H1 (cell line): ENCODE measurements around the gene PRRC2A. TPM values are rescaled to one million over a fixed set of nuclear protein-coding genes. Genes with fewer than 3 reads are reported as not detected.
A peak's percentile ranks its signal among the peaks of the same experiment; 100 is the strongest.

Source experiments
- CTCF ChIA-PET: fragments of 300-600 bp; sonication (Branson Sonifier 250); formaldehyde crosslinking; loops from one replicate; lab custom pipeline; 2021; ENCODE audit not compliant: partially characterized antibody; lab: Charles Lee
- POLR2A ChIA-PET: fragments of 300-600 bp; sonication (Branson Sonifier 250); formaldehyde crosslinking; loops from one replicate; lab custom pipeline; 2021; ENCODE audit warnings: inconsistent platforms; ENCODE audit not compliant: partially characterized antibody; lab: Charles Lee
- DNase-seq, 2 experiments: peaks; one replicate each; pipeline versions ENCODE4 v3.0.0 to v3.0.0-alpha.2; 2010 to 2022; ENCODE audit warnings: low spot score in 2 of 2, low read depth in 1 of 2, mixed read lengths in 1 of 2
- FAIRE-seq: peaks from 2 replicates; lab custom pipeline; 2011; peaks lifted over from hg19 to GRCh38; lab: Jason Lieb, UNC
- H2AFZ ChIP-seq: 2 replicates; pipeline ENCODE4 v1.8.1; 2012; ENCODE audit warnings: low read length, inconsistent platforms
- H2AK5ac ChIP-seq: 2 replicates; pipeline ENCODE4 v1.6.1; 2013; ENCODE audit warnings: low read depth, low read length
- H2BK120ac ChIP-seq: replicated peaks from 2 replicates; pipeline ENCODE3; 2013; ENCODE audit warnings: low read depth, low read length, inconsistent platforms
- H2BK12ac ChIP-seq: 2 replicates; pipeline ENCODE4 v1.6.1; 2013; ENCODE audit warnings: low read depth, low read length
- H2BK15ac ChIP-seq: 2 replicates; pipeline ENCODE4 v1.6.1; 2013; ENCODE audit warnings: low read length
- H2BK20ac ChIP-seq: 2 replicates; pipeline ENCODE4 v1.6.1; 2013; ENCODE audit warnings: low read length
- H2BK5ac ChIP-seq: 2 replicates; pipeline ENCODE4 v1.6.1; 2013; ENCODE audit warnings: low read depth, low read length
- H3K14ac ChIP-seq: 2 replicates; pipeline ENCODE4 v1.6.1; 2013; ENCODE audit warnings: inconsistent platforms; ENCODE audit not compliant: insufficient read length
- H3K18ac ChIP-seq: 2 replicates; pipeline ENCODE4 v1.6.1; 2013; ENCODE audit warnings: low read length; ENCODE audit errors: extremely low read depth
- H3K23ac ChIP-seq: 2 replicates; pipeline ENCODE4 v1.6.1; 2013; ENCODE audit warnings: inconsistent platforms; ENCODE audit not compliant: insufficient read length
- H3K23me2 ChIP-seq: 2 replicates; pipeline ENCODE4 v1.6.1; 2013; ENCODE audit warnings: low read depth, low read length
- H3K27ac ChIP-seq: 2 replicates; pipeline ENCODE4 v1.6.1; 2011; ENCODE audit warnings: low read depth, low read length, inconsistent platforms
- H3K27me3 ChIP-seq, 4 experiments: replicated peaks in 1 of 4; 1 replicate in 1 of 4; 2 replicates in 3 of 4; pipeline versions ENCODE4 v1.6.1 to v1.8.1; 2011 to 2013; ENCODE audit warnings: low read length in 3 of 4, mild to moderate bottlenecking in 3 of 4, inconsistent platforms in 2 of 4, mixed read lengths in 2 of 4, moderate library complexity in 1 of 4; ENCODE audit not compliant: control insufficient read depth in 3 of 4, insufficient read depth in 3 of 4; ENCODE audit errors: extremely low read depth in 1 of 4
- H3K36me3 ChIP-seq, 4 experiments: 2 replicates each; pipeline versions ENCODE4 v1.6.1 to v1.8.1; 2011 to 2013; ENCODE audit warnings: mild to moderate bottlenecking in 4 of 4, low read length in 3 of 4, moderate library complexity in 2 of 4, control low read depth in 1 of 4, inconsistent platforms in 1 of 4; ENCODE audit not compliant: insufficient read depth in 4 of 4, control insufficient read depth in 2 of 4
- H3K4ac ChIP-seq: replicated peaks from 2 replicates; pipeline ENCODE3; 2013; ENCODE audit warnings: low read length, low read depth, mixed read lengths, inconsistent platforms; ENCODE audit not compliant: insufficient read length
- H3K4me1 ChIP-seq, 4 experiments: replicated peaks in 1 of 4; 1 replicate in 1 of 4; 2 replicates in 3 of 4; pipeline versions ENCODE4 v1.6.1 to v1.8.1; 2011 to 2013; ENCODE audit warnings: low read length in 3 of 4, inconsistent platforms in 2 of 4, mixed read lengths in 1 of 4; ENCODE audit not compliant: insufficient read depth in 4 of 4, control insufficient read depth in 3 of 4
- H3K4me2 ChIP-seq, 2 experiments: 2 replicates each; pipeline versions ENCODE4 v1.6.1 to v1.8.1; 2011 to 2013; ENCODE audit warnings: low read depth in 2 of 2, low read length in 2 of 2, control low read depth in 1 of 2, inconsistent platforms in 1 of 2, mild to moderate bottlenecking in 1 of 2; ENCODE audit not compliant: insufficient read depth in 1 of 2
- H3K4me3 ChIP-seq, 4 experiments: fragments of 200-600, 300-600 bp in 1 of 4; sonication (generic), shearing (Covaris generic), sonication (Bioruptor Twin) in 1 of 4; 2 replicates each; pipeline versions ENCODE4 v1.5.1 to v1.8.1; 2011 to 2016; ENCODE audit warnings: low read length in 4 of 4, low read depth in 3 of 4, control low read depth in 2 of 4, inconsistent platforms in 2 of 4, mild to moderate bottlenecking in 2 of 4, mixed read lengths in 1 of 4, moderate library complexity in 1 of 4; ENCODE audit not compliant: insufficient read depth in 2 of 4; ENCODE audit errors: extremely low read depth in 1 of 4
- H3K56ac ChIP-seq: replicated peaks from 2 replicates; pipeline ENCODE3; 2013; ENCODE audit warnings: low read depth, mild to moderate bottlenecking, mixed read lengths, low read length, inconsistent platforms; ENCODE audit not compliant: insufficient read length
- H3K79me1 ChIP-seq: 2 replicates; pipeline ENCODE4 v1.6.1; 2013; ENCODE audit warnings: low read depth, low read length, control low read depth
- H3K79me2 ChIP-seq, 2 experiments: 2 replicates each; pipeline versions ENCODE4 v1.6.1 to v1.8.1; 2012 to 2013; ENCODE audit warnings: low read length in 2 of 2, mild to moderate bottlenecking in 2 of 2, inconsistent platforms in 1 of 2; ENCODE audit not compliant: insufficient read depth in 2 of 2, control insufficient read depth in 1 of 2
- H3K9ac ChIP-seq, 4 experiments: replicated peaks in 1 of 4; 1 replicate in 1 of 4; 2 replicates in 3 of 4; pipeline versions ENCODE4 v1.6.1 to v1.8.1; 2011 to 2013; ENCODE audit warnings: low read depth in 3 of 4, low read length in 3 of 4, control low read depth in 2 of 4, mild to moderate bottlenecking in 2 of 4, moderate library complexity in 2 of 4, inconsistent platforms in 1 of 4; ENCODE audit errors: extremely low read depth in 1 of 4
- H3K9me3 ChIP-seq, 2 experiments: 2 replicates each; pipeline versions ENCODE4 v1.6.1 to v1.8.1; 2012 to 2013; ENCODE audit warnings: mild to moderate bottlenecking in 2 of 2, moderate library complexity in 2 of 2, control low read depth in 1 of 2, inconsistent platforms in 1 of 2, low read depth in 1 of 2, low read length in 1 of 2, mixed read lengths in 1 of 2; ENCODE audit not compliant: insufficient read depth in 2 of 2
- H4K20me1 ChIP-seq, 2 experiments: replicated peaks in 1 of 2; 2 replicates each; pipeline versions ENCODE3 to v1.8.1; 2011 to 2013; ENCODE audit warnings: inconsistent platforms in 2 of 2, low read length in 2 of 2, mild to moderate bottlenecking in 1 of 2; ENCODE audit not compliant: insufficient read depth in 2 of 2, control insufficient read depth in 1 of 2
- H4K5ac ChIP-seq: 2 replicates; pipeline ENCODE4 v1.6.1; 2013; ENCODE audit warnings: low read length, low read depth, mixed read lengths, inconsistent platforms; ENCODE audit not compliant: insufficient read length
- H4K8ac ChIP-seq: 2 replicates; pipeline ENCODE4 v1.8.0; 2013; ENCODE audit warnings: mild to moderate bottlenecking, moderate library complexity, low read length, inconsistent platforms; ENCODE audit not compliant: insufficient read depth; ENCODE audit errors: extremely low read depth
- H4K91ac ChIP-seq: replicated peaks from 2 replicates; pipeline ENCODE3; 2013; ENCODE audit warnings: low read length, mixed read lengths, inconsistent platforms; ENCODE audit not compliant: insufficient read length
- CTCF ChIP-seq, 3 experiments: IDR thresholded peaks; 1 replicate in 2 of 3; 2 replicates in 1 of 3; pipeline versions ENCODE4 v1.5.1 to v1.6.1; 2011; ENCODE audit warnings: low read length in 3 of 3, mild to moderate bottlenecking in 3 of 3, inconsistent platforms in 2 of 3, low read depth in 1 of 3, moderate library complexity in 1 of 3; ENCODE audit not compliant: insufficient read depth in 1 of 3; ENCODE audit errors: control extremely low read depth in 1 of 3
- KDM4A ChIP-seq: IDR thresholded peaks from one replicate; pipeline ENCODE4 v1.7.1; 2012; ENCODE audit warnings: low read depth, mild to moderate bottlenecking, moderate library complexity, low read length, inconsistent platforms; ENCODE audit not compliant: severe bottlenecking
- RFX5 ChIP-seq: IDR thresholded peaks from 2 replicates; pipeline ENCODE4 v1.6.1; 2011; ENCODE audit warnings: low read depth, low read length, improper control_type of control experiment, borderline replicate concordance
- WGBS, 2 experiments: shearing (Covaris generic) in 1 of 2; methylation state at CpG; one replicate each; pipeline versions ENCODE4 v1.1.6 to v1.1.7; 2013 to 2015; ENCODE audit warnings: low lambda C conversion rate in 2 of 2, mixed read lengths in 2 of 2, inconsistent platforms in 1 of 2, low coverage in 1 of 2, missing lambda C conversion rate in 1 of 2; ENCODE audit not compliant: insufficient replicate concordance in 2 of 2, insufficient coverage in 1 of 2, insufficient read length in 1 of 2; ENCODE audit errors: extremely low coverage in 1 of 2, missing lambda C conversion rate in 1 of 2; 5-methylcytosine and 5-hydroxymethylcytosine counted together
- long read RNA-seq, 2 experiments: library from RNA in 1 of 2; library from capped mRNA in 1 of 2; stranded (forward); transcript quantifications; one replicate each; pipeline ENCODE4 v2.0.0, GENCODE V29; 2021; ENCODE audit warnings: inconsistent platforms in 1 of 2
- polyA minus RNA-seq, 3 experiments: library from RNA; depleted of rRNA, polyadenylated mRNA; stranded (reverse); fragments of >200 nt; gene quantifications; 1 replicate in 2 of 3; 2 replicates in 1 of 3; pipeline ENCODE4 v1.2.3, GENCODE V29; 2011
- polyA plus RNA-seq, 7 experiments: library from polyadenylated mRNA; depleted of rRNA in 3 of 7; stranded (reverse) in 5 of 7; unstranded in 2 of 7; fragments of >200 nt in 5 of 7; fragments of 200-250 nt in 2 of 7; gene quantifications; 1 replicate in 5 of 7; 2 replicates in 1 of 7; 4 replicates in 1 of 7; pipeline versions ENCODE4 v1.2.1 to v1.2.3, GENCODE V29; 2011 to 2013; ENCODE audit warnings: missing spikeins in 2 of 7, mixed read lengths in 2 of 7
- total RNA-seq: library from RNA; stranded (reverse); fragmentation: NEBNext Ultra II Directional; extraction: Animal tissue kit (Norgen Biotek cat#: 25700); gene quantifications from 2 replicates; pipeline ENCODE4 v1.2.1, GENCODE V29; 2021

PRRC2A gene
- 300 and 303 TPM in 2 replicates for total RNA-seq
- 118 and 203 TPM in 2 replicates for polyA plus RNA-seq (2011; rRNA removed)
- 63.1 TPM for polyA plus RNA-seq (2011; cell fraction: cytosol; rRNA removed)
- 366 TPM for polyA plus RNA-seq (2011; cell fraction: nucleus; rRNA removed)
- 204 to 302 TPM (median 286 TPM) in 4 replicates for polyA plus RNA-seq (2012, experiment 1 of 2)
- 195 TPM for polyA plus RNA-seq (2012, experiment 2 of 2)
- polyA plus RNA-seq (2013, experiment 1 of 2), result 170 TPM
- 161 TPM for polyA plus RNA-seq (2013, experiment 2 of 2)
- polyA minus RNA-seq (2011; rRNA and poly(A)+ RNA removed), result 48.9 and 79.4 TPM in 2 replicates
- polyA minus RNA-seq (2011; cell fraction: cytosol; rRNA and poly(A)+ RNA removed), result 138 TPM
- polyA minus RNA-seq (2011; cell fraction: nucleus; rRNA and poly(A)+ RNA removed), result 161 TPM
- long read RNA-seq, experiment 1, full-length matches to known transcripts, result 10 of 263 reads
- long read RNA-seq, experiment 1, partial matches to known transcripts, result 208 of 263 reads
- long read RNA-seq, experiment 1, other reads (novel, unspliced or antisense), result 45 of 263 reads
- long read RNA-seq, experiment 2, partial matches to known transcripts, result 4 of 4 reads
- long read RNA-seq, experiment 2, other reads (novel, unspliced or antisense), result 0 of 4 reads

- peak within 1 kb of the TSS; percentile 92 for H4K5ac ChIP-seq
- peak within 1 kb of the TSS; percentile 93 to 99 (median 96) for H3K9ac ChIP-seq
- peaks cover 24 to 43% of the 10 kb centered on the region in 2 experiments for H3K79me2 ChIP-seq
- no peak within 1 kb of the TSS for H2BK20ac ChIP-seq
- peak within 1 kb of the TSS; percentile 88 to 98 (median 98) for H3K4me3 ChIP-seq
- H3K36me3 ChIP-seq, result peaks cover 26 to 39% (median 29%) of the 10 kb centered on the region in 4 experiments
- no peak for FAIRE-seq
- peak within 1 kb of the TSS; percentile 98 for H3K18ac ChIP-seq
- peak within 1 kb of the TSS; percentile 84 to 93 for H3K4me2 ChIP-seq
- peak within 1 kb of the TSS; percentile 99; the same call in 1 of the 2 replicates for H4K8ac ChIP-seq
- peaks cover 11% of the 10 kb centered on the region; the same call in 1 of the 2 replicates for H3K79me1 ChIP-seq
- H4K20me1 ChIP-seq, result peaks cover 4 to 14% of the 10 kb centered on the region in 2 experiments
- H2AFZ ChIP-seq, result no peak within 1 kb of the TSS; the same call in 1 of the 2 replicates
- peak within 1 kb of the TSS; percentile 83 for H3K56ac ChIP-seq
- no peaks in the 10 kb centered on the region for H3K27me3 ChIP-seq
- peak within 1 kb of the TSS; percentile 96 for H2BK5ac ChIP-seq
- peak within 1 kb of the TSS; percentile 65 for H3K4ac ChIP-seq
- peaks cover 8% of the 10 kb centered on the region; the same call in 1 of the 2 replicates for H3K23me2 ChIP-seq
- CTCF ChIA-PET, result interaction anchor here (1.0 to 2.3 kb wide), 4 partner anchors 14 to 73 kb away, joined by 3 to 9 read pairs (median 5); partner anchors contain the start of gene NFKBIL1
- H2BK12ac ChIP-seq, result peak within 1 kb of the TSS; percentile 56; the same call in 1 of the 2 replicates
- WGBS, 2 experiments, result 3% methylated on average over 21 of the region's 67 CpGs; no CpG with 5 or more reads in 1 of the 2 experiments
- H2BK15ac ChIP-seq, result peak within 1 kb of the TSS; percentile 48; the same call in 1 of the 2 replicates
- H3K23ac ChIP-seq, result peak within 1 kb of the TSS; percentile 19
- H3K27ac ChIP-seq, result peak within 1 kb of the TSS; percentile 99
- POLR2A ChIA-PET, result interaction anchor here (0.6 to 34.9 kb wide), 16 partner anchors 9 to 423 kb away, joined by 3 to 883 read pairs (median 6); partner anchors contain the start of genes APOM, ATP6V1G2, BAG6 and C6orf47
- peak within 1 kb of the TSS; percentile 36 for H2BK120ac ChIP-seq
- H3K9me3 ChIP-seq, result no peaks in the 10 kb centered on the region
- H3K4me1 ChIP-seq, result peaks cover under 1 to 9% (median 3%) of the 10 kb centered on the region in 4 experiments; a peak in 5 of 7 replicates
- peak within 1 kb of the TSS; percentile 61; the same call in 1 of the 2 replicates for H2AK5ac ChIP-seq
- H3K14ac ChIP-seq, result peak within 1 kb of the TSS; percentile 73
- peak; percentile 43 to 90 for DNase-seq
- peak within 1 kb of the TSS; percentile 75 for H4K91ac ChIP-seq
- TF ChIP-seq RFX5 (no peak), KDM4A (peak; percentile 26), CTCF (IDR thresholded peaks at IDR 0.05; ENCODE audit: control extremely low read depth in 1 of 3, insufficient read depth in 1 of 3, low read depth in 1 of 3, low read length in 3 of 3) (no peak; a peak in 1 of 4 replicates)
Measured at GRCh38 chr6:31620586-31621319, at the start of gene PRRC2A. Gene PRRC2A, plus strand, starts transcription at chr6:31620715. Its CDS starts 2,075 bp downstream, at chr6:31622790.
